ENCODE data around the gene CCP110.
"Not testable (repeated sequence)": the region's sequence is repeated elsewhere in the genome, so short reads cannot be mapped to it uniquely, and the experiment has no call there.

CCP110 gene

DNA sequence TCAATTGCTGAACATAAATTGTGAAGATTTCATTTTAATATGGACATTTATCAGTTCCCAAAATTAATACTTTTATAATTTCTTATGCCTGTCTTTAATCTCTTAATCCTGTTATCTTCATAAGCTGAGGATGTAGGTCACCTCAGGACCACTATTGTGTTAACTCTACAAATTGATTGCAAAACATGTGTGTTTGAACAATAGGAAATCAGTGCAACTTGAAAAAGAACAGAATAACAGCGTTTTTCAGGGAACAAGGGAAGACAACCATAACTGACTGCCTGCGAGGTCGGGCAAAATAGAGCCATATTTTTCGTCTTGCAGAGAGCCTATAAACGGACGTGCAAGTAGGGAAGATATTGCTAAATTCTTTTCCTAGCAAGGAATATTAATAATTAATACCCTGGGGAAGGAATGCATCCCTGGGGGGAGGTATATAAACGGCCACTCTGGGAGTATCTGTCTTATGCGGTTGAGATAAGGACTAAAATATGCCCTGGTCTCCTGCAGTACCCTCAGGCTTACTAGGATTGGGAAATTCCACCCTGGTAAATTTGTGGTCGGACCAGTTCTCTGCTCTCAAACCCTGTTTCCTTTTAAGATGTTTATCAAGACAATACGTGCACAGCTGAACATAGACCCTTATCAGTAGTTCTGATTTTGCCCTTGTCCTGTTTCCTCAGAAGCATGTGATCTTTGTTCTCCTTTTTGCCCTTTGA lies 19.7 kb downstream of the CCP110 start:
- DNase-seq (ENCODE audit: insufficient read length, low spot score): not testable (repeated sequence)

DNA sequence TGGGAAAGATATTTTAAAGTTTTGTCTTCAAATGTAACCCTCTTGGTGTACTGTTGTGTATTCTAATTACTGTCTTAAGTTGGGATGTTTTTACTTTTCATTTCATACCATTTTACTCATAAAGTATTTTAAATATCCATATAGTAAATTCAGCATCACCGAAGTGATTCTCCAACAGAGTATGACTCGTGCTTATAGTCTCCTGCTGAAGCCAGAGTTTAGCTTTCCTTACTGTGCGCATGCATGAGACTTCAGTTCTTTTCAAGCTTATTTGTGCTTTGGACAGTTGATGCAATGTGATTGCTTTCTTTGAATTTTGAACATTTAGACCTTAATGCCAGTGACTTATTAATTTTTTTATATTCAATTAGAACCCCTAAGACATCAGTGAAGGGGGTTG lies 24.4 kb downstream of the CCP110 start:
- FAIRE-seq: no peak
- no peak for DNase-seq (ENCODE audit: insufficient read length, low spot score)

More for the DNA sequence above, 19.7 kb downstream of the CCP110 start:
- FAIRE-seq: not testable (repeated sequence)

DNA sequence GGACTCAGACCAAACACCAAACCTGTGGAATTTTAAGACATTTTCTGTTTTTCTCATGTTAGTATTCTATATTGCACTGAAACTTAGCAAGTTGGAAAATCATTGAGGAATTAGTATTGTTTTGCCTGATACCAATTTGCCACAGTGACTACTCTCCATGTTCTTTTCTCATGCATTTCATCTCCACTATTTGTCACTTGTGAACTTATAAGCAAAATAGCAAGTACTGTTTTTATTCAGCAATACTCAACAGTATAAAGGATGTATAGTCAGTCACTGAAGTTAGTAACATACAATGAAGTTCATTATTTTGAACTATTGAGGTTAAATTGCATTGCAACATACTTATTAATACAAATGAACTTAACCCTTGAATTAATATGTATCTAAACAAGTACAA lies 25.9 kb downstream of the CCP110 start:
- DNase-seq (ENCODE audit: insufficient read length, low spot score) (no peak), FAIRE-seq (no peak)

DNA sequence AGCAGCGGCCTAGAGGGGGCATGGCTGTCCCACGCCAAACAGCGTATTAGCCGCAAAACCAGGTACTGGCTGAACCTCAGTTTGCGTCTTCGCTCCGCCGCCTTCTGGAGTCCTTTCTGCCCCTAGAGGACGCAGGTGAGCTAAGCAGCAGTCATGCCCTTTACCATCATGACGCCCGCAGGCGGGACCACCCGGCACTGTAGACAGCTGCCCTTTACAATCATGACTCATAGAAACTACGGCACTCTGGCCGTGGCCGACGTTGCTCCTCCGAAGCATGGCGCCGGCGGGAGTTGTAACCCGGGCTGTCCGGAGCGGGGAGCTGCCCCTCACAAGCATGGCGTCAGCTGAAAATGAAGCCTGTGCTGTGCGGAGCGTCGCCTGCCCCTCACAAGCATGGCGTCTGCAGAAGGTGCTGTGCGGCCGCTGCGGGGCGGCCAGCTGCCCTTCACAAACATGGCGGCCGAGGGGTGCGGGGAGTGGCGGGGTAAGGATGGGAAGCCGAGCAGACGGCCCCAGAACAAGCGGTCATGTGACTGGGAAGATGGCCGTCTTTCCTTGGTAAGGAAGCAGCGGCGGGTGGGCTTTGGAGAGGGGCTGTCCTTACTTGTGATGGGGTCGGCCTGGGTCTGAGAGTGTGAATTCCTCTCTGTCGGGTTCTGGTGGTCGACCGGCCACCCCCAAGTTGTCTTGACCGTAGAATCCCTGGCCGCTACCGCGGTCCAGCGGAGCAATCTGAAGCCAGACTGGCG lies 31.6 kb downstream of the CCP110 start, which contains the start of gene VPS35L:
Gene VPS35L, plus strand, starts transcription at position 518 of the 752 bp plus-strand sequence. Its CDS starts 27 bp downstream, at position 545.
- FAIRE-seq (peak; percentile 88), DNase-seq (ENCODE audit: insufficient read length, low spot score) (peak; percentile 93)

DNA sequence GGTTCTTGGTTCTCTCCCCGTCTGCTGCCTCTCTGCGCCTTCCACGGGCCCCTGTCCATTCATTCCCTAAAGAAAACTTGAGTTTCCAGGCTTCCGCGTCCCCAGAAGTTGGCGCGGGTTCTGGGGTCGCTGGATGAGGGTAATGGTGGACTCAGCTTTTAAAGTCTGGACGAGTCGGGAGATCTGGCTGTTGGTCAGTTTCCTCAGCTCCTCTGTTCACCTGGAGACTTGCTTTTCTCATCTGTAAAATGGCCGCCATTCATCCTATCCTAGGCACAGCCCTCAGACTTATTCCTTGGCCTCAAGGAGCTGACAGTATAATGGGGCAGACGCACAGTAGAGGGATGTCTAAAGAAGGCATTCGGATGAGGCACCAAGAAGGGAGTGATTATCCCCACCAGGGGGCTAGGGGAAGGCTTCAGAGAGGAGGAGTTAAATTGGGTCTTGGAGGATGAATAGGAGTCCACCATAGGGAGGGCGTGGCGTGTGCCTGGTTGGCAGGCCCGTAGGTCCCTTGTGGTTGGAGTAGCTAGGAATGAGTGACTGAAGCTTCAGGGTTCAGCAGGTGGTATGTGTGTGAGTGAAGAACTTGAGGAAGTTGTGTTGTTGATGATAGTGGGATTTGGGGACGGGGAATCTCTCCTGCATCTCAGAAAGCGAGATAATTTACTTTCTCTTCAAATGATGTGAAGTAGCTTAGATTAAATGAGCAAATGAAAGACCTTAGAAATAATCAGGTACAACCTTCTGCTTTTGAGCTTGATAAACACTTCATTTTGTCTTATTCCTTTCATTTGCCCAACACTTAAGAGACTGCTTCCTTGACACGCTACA lies 32.4 kb downstream of the CCP110 start:
- FAIRE-seq: no peak
- no peak for DNase-seq (ENCODE audit: insufficient read length, low spot score)

DNA sequence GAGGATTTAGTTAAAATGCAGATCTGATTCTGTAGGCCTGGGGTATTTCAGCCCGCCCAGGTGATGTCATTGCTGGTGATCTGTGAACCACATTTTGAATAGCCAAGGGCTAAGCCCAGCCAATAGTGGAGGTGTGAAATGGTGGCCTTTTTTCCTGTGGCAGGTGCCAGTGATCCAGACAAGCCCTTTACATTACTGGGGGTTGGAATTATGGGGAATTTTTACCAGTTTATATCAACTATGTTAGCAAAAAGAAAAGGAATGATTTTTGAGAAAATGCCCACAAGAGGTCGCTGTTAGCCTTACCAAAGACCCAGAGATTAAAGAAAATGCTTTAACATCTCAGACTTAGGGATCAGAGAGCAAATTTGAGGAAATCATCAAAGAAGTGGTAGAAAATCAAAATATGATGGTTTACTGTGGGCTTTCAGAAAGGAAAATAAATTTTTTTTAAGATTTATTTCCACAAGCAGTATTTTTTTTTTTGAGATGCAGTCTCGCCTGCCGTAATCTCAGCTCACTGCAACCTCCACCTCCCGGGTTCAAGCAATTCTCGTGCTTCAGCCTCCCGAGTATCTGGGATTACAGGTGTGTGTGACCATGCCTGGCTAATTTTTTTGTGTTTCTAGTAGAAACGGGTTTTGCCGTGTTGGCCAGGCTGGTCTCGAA lies 35.6 kb downstream of the CCP110 start:
- no peak for FAIRE-seq

DNA sequence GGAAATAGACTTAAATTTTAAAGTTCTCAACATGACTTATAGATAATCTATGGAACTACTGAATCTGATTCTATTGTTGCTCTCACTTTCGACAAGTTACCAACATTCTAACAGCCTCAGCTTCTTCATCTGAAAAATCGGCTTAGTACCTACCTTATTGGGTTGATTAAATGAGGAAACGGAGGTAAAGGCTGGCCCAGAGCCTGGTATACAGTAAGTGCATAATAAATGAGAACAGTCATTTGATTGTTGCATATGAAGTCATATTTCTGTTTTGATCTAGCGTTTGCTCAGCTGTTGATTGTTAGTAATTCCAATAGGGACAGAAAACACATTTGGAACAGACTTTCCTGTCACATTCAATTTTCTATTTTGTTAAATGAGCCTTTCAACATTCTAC lies 36.3 kb downstream of the CCP110 start:
- FAIRE-seq (no peak), DNase-seq (ENCODE audit: insufficient read length, low spot score) (no peak)

More for the DNA sequence above, 35.6 kb downstream of the CCP110 start:
- DNase-seq (ENCODE audit: insufficient read length, low spot score): peak; percentile 34

- DNase-seq (ENCODE audit: insufficient read length, low spot score) (no peak), FAIRE-seq (no peak)
These were observed 39.6 kb downstream of the CCP110 start for GRCh38 chr16:19563377-19563776.

DNA sequence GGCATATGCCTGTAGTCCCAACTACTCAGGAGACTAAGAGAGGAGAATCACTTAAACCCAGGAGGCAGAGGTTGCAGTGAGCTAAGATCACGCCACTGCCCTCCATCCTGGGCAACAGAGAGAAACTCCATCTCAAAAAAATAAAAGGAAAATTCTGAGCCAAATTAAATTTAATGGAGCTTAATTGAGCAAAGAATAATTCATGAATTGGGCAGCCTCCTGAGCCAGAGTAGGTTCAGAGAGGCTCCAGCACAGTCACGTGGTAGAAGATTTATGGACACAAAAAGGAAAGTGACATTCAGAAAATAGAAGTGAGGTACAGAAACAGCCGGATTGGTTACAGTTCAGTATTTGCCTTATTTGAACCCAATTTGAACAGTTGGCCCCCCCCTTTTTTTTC lies 42.6 kb downstream of the CCP110 start:
- no peak for FAIRE-seq
- no peak for DNase-seq (ENCODE audit: insufficient read length, low spot score)

DNA sequence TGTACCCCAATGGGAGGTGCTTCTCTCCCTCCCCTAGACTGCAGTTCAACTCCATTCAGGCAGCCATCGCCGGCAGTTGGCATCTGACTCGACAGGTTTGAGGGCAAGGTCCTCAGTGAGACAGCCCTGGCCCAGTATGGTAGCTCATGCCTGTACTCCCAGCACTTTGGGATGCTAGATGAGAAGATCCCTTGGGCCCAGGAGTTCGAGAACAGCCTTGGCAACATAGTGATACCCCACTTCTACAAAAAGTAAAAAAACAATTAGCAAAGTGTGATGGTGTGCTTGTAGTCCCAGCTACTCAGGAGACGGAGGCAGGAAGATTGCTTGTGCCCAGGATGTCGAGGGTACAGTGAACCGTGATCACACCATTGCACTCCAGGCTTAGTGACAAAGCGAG lies 43.8 kb downstream of the CCP110 start:
- no peak for DNase-seq (ENCODE audit: insufficient read length, low spot score)
- FAIRE-seq: no peak

DNA sequence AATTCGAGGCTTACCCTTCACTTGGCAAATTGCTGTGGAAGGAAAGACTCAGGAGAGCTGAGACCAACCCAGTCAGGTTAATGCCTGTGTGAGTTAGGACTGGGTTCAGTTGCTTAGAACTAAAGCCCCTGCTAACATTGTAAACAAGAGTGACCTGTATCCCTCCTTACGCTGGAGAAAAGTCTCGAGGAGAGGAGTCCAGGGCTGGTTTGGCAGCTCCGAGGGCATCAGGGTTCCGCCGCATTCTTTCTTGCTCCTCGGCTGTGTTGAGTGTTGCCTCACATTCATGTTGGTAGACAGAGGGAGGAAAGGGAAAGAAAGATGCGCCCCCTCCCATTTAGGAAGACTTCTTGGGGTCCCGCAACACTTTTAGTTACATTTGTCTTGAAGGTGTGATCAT lies 50.3 kb downstream of the CCP110 start:
- no peak for FAIRE-seq

DNA sequence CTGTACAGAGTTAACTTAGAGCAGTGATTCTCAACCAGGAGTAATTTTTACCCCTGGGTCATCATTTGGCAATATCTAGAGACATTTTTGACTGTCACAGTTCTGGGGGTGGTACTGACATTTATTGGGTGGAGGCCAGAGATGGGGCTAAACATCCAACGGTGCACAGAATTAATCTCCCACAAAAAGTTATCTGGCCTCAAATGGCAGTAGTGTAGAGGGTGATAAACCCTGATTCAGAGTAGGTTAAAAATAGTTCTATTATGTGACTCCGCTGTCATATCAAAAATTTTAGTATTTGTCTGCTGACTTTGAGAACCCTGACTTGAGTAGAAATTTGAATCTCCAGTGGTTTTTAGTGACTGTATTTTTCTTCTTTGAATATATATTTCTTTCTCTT lies 50.9 kb downstream of the CCP110 start:
- no peak for DNase-seq (ENCODE audit: insufficient read length, low spot score)
- no peak for FAIRE-seq

More for the DNA sequence above, 50.3 kb downstream of the CCP110 start:
- no peak for DNase-seq (ENCODE audit: insufficient read length, low spot score)

GRCh38 chr16:19578378-19578971 lies 54.7 kb downstream of the CCP110 start:
- FAIRE-seq: no peak
- no peak for DNase-seq (ENCODE audit: insufficient read length, low spot score)

DNA sequence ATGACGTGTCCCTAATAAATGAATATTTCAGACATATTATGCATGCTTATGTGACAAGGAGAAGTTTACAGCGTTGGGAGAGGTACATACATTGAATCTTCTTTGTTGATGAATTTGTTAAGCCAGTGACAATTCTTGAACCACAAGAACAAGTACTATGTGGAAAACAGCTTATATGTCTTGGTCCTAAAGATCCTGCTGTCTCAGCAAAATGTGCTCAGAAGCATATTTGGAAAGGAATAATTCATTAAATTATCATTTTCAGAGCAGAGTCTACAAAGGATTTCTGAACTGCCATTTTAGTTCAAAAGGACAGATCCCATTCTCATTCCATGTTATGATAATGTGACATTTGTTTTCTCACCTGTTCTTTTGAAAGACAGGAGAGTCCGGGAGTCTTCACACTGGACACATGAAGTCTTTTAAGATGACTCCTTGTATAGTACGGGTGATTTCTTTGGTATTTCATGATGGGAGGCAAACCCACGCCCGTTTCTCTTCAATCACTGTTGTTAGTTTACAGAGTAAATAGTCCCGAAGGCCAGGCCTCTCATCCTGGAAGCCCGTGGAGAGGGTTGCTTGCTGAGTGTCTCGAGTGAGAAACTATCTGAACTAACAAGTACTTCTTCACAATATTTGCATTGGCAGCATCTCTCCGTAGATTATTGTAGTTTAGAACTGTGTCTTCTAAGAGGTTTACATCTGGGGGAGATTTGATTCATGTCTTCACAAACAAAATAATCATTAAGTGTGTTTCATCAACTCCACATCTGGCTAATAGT lies 58.5 kb downstream of the CCP110 start:
- FAIRE-seq (no peak), DNase-seq (ENCODE audit: insufficient read length, low spot score) (no peak)

- no peak for FAIRE-seq
- DNase-seq (ENCODE audit: insufficient read length, low spot score): no peak
These were observed 60.0 kb downstream of the CCP110 start for GRCh38 chr16:19583665-19584300.

GRCh38 chr16:19588661-19589060 lies 64.9 kb downstream of the CCP110 start:
- FAIRE-seq: no peak
- DNase-seq (ENCODE audit: insufficient read length, low spot score): no peak

DNA sequence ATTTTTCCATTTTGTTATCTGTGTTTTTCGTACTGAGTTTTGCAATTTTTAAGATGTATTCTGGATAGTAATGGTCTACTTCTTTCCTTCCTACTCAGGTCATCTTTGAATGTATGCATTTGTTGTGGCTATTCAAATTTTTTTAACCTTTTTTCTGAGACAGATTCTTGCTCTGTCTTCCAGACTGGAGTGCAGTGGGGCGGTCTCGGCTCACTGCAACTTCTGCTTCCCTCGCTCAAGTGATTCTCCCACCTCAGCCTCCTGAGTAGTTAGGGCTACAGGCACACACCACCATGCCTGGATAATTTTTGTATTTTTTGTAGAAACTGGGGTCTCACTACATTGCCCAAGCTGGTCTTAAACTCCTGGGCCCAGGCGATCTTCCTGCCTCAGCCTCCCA lies 65.4 kb downstream of the CCP110 start:
- FAIRE-seq (no peak), DNase-seq (ENCODE audit: insufficient read length, low spot score) (no peak)

GRCh38 chr16:19589771-19590302 lies 66.1 kb downstream of the CCP110 start:
- no peak for DNase-seq (ENCODE audit: insufficient read length, low spot score)
- no peak for FAIRE-seq
